Stimulated activated CD4-positive, alpha-beta T cell treated with anti-CD3 and anti-CD28 coated beads, Interleukin-2, amount 100 ng/mL, for 4 hours (primary cell): ENCODE measurements around the gene SIX2.
"Not testable (repeated sequence)": the region's sequence is repeated elsewhere in the genome, so short reads cannot be mapped to it uniquely, and the experiment has no call there.

Experiments used
- DNase-seq: peaks from one replicate; pipeline ENCODE4 v3.0.0-alpha.2; 2020; ENCODE audit warnings: low read depth

Gene SIX2

DNA sequence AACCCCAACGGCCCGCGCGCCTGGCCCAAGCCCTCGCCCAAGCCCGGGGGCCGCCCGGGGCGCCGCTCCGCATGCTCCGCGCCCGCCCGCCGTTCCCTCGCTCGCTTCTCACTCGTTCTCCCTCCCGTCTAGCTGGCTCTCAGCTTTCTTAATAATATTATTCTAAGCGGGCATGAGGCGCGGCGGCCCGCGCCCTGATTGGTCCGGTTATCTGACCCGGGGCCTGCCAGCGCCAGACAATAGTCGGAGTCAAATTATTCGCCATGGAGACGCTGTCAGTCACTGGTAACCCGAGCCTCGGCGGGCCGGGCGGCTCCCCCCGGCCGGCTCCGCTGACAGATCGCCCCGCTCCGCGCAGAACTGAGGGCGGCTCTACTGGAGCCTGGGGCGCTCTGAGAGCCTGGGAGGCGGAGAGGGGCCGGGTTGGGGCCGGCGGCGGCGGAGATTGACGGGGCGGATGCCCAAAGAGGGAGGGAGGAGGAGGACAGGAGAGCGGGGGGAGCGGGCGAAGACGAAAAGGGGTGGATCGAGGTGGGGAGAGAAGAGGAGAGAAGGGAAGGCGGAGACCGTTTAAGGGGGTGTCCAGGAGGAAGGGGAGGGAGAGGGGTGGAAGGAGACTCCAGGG, at the start of gene SIX2:
Gene SIX2, minus strand, starts transcription at position 150 of the 625 bp plus-strand sequence. CDS start 342 bp downstream, outside the sequence.
- DNase-seq: no peak

DNA sequence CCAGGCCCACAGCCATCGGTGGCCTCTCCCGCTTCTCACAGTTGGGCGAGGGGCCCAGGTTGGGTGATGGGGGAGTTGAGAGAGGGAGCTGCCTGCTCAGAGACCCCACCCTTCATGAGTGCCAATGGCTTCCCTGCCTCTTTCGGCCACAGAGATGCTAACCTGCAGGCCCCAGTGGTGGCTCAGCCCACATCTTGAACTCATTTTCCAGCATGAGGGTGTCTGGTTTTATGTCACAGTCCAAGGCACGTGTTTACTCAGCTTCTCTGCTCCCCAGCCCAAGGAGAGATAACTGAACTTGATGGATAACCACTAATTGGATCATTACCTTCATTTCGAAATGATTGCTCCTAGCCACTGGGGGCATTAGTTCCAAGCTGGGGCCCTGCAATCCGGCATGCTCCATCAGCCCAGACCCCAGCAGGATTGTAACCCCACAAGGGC, 45.9 kb upstream of the SIX2 start:
- DNase-seq: no peak

DNA sequence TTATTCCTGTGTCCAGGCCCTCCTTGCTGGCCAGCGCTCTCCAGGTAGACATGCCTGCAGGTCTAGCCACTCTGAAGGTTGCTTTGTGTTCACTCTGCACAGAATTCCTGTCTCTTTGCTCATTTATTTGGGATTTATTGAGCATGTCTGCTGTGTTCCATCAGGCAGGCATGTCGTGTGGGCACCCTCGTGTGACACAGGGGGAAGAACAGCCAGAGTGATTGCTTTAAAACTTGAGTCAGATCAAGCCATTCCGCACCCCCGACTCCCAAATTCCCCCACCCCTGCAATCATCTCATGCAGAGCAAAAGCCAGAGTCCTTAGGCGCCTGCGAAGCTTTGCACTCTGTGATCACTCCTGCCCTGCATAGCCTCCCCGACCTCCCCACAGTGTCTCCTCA, 44.7 kb upstream of the SIX2 start:
- DNase-seq: no peak

- no peak for DNase-seq
Observed at GRCh38 chr2:45052388-45052928, 43.2 kb upstream of the SIX2 start.

- DNase-seq: no peak
Observed at GRCh38 chr2:45049569-45050336, 40.5 kb upstream of the SIX2 start.

GRCh38 chr2:45047301-45047700, 38.0 kb upstream of the SIX2 start:
- no peak for DNase-seq

GRCh38 chr2:45046786-45047185, 37.5 kb upstream of the SIX2 start:
- DNase-seq: no peak

- no peak for DNase-seq
Observed at GRCh38 chr2:45045706-45046105, 36.5 kb upstream of the SIX2 start.

DNA sequence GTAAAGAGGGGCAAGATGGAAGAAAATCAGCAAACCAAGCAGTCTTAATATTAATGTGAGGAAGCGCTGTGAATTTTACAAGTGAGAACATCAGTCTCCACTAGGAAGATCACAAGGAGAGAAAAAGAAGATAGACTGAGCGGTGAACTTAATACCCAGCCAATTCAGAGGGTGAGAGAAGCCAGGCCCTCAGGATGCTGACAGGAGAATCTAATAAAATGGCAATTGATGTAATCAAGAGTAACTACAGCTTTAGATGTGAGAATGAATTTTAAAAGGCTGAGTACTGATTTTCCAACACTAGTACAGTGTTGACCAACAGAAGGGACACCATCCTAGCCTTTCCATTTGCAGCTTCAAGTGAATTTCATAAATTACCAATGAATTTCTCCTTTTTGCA, 35.7 kb upstream of the SIX2 start:
- DNase-seq: no peak

GRCh38 chr2:45043174-45043573, 33.9 kb upstream of the SIX2 start:
- no peak for DNase-seq

GRCh38 chr2:45042401-45042800, 33.1 kb upstream of the SIX2 start:
- DNase-seq: no peak

DNA sequence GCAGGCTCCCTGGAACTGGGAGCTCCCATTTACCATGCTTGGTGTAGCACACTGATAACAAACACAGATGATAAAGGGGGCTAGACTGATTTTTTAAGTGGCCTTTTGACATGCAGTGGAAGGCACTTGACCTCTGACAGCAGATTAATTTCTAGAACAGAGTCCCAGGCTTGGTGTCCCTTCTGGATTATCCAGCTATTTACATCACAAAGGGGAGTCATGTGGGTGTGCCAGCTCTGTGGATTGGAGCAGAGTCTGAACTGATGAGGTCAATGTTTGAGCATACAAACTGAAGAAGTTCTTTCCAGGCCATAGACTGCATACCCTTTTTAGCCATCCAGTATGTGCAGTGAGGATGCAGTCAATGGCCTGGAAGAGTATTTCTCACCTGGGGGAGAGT, 31.5 kb upstream of the SIX2 start:
- DNase-seq: no peak

DNA sequence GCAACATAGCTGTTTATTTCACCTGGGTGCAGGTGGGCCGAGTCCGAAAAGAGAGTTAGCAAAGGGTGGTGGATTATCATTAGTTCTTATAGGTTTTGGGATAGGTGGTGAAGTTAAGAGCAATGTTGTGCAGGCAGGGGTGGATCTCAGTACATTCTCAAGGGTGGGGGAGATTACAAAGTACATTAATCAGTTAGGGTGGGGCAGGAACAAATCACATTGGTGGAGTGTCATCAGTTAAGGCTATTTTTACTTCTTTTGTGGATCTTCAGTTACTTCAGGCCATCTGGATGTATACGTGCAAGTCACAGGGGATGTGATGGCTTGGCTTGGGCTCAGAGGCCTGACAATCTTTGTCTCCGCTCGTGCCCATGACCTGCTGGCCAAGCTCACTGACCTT, 30.6 kb upstream of the SIX2 start:
- DNase-seq: not testable (repeated sequence)

GRCh38 chr2:45038861-45039260, 29.6 kb upstream of the SIX2 start:
- DNase-seq: not testable (repeated sequence)

- no peak for DNase-seq
Observed at GRCh38 chr2:45033302-45033701, 24.1 kb upstream of the SIX2 start.

GRCh38 chr2:45031028-45031427, 21.8 kb upstream of the SIX2 start:
- DNase-seq: no peak

DNA sequence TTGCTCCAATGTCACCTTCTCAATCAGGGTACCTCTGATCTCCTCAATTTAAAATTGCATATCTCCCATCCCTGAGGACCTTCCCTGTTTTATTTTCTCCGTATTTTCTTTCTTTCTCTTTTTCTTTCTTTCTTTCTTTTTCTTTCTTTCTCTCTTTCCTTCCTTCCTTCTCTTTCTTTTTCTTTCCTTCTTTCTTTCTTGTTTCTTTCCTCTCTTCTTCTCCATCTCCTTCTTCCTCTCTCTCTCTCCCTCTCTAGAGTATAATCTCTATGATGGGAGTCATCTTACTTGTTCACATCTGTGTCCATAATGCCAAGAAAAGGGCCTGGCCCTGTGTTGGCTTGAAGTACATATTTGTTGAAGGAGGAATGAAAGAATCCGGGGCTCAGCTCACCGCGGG, 21.3 kb upstream of the SIX2 start:
- no peak for DNase-seq

- DNase-seq: no peak
Observed at GRCh38 chr2:45029215-45029614, 20.0 kb upstream of the SIX2 start.

DNA sequence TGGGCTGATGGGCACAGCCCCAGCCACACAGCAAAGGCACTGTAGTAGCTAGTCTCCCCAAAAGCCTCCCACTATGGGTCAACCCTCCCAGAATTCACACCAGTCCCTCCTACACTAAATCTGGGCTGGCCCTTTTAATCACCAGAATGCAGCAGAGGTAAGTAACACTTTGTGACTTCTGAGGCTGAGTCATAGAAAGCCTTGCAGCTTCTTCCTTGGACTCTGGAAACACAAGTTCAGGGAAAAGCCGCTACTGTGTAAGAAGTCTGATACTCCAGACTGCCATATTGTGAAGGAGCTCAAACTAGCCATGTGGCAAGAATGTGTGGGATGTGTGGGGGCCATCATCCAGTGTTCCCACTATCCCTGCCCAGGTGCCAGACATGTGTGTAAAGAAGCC, 19.0 kb upstream of the SIX2 start:
- no peak for DNase-seq

DNA sequence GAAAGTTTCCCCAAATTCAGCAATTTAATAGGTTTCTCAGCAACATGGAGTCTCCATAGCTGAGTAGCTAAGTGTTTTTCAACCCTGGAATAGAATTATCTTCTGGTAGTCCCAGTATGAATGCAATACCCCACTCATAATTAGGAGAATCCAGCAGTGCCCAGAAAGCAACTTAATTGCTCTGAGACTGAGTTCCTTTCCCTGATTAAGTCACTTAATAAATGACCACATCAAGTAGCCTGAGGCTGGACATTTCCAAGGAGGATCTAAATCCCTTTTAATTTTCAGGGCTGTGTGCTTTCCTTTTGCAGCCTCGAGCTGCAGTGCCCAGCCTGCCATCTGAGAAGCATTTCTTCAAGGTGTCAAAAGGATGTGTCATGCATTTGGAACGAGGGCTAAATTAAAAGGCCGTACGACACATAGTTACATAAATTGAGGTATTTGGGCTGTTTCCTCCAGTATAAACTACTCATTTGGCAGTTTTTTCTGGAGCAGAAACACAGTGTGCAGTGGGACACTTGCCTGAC, 17.7 kb upstream of the SIX2 start:
- DNase-seq: no peak

- no peak for DNase-seq
Observed at GRCh38 chr2:45024600-45025291, 15.5 kb upstream of the SIX2 start.

- DNase-seq: no peak
Observed at GRCh38 chr2:45024097-45024496, 14.8 kb upstream of the SIX2 start.

- no peak for DNase-seq
Observed at GRCh38 chr2:45020439-45020838, 11.2 kb upstream of the SIX2 start.
